ELF-1 (cell line): Measurements from ENCODE around the gene ZNF581.

Source experiments
- DNase-seq: peaks from one replicate; pipeline ENCODE4 v3.0.0-alpha.2; 2016; ENCODE audit warnings: low read depth, low spot score

The ZNF581 gene

DNA sequence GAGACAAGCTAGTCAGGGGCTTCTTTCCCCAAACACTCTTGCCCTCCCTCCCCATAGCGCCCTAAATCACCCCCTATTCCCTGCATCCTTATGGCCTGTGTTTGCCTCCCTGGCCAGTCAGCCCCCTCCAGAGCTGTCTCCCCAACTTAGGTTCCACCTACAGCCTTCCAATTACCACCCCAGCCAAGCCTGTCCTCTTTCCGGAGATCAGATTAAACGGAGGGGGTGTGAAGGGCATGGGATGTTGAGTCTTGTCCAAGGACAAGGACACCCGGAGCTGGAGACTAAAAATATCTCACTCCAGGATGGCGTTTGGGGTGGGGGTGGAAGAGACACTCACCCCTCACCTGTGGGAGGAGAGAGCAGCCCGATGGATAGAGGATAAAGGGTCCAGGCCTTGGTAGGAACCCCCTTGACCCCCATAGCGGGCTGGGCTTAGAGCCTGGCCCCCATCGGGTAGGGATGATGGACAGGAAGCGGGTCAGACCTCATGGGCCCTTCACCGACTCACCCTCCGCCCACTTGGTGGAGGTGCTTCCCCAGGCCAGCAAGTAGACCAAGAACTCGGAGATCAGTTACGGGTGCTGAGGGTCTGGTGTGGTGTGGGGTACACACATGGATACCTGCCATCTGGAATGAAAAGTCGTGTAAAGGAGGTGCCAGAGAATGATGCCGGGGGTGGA lies 32.0 kb upstream of the ZNF581 start:
- DNase-seq: no peak

GRCh38 chr19:55611983-55612645 lies 31.3 kb upstream of the ZNF581 start:
- no peak for DNase-seq

DNA sequence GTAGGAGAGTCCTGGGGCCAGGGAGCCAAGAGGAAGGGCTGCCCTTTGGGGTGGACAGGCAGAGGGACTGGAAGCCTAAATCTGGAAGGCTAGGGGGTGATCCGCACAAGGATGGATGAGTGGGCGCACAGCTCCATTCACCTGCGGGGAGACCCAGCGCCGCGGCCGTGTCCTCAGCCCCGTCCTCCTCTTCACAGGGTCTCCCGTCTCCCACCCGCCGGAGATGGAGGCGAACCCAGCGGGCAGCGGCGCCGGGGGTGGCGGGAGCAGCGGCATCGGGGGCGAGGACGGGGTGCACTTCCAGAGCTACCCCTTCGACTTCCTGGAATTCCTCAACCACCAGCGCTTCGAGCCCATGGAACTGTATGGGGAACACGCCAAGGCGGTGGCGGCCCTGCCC lies 30.1 kb upstream of the ZNF581 start:
- no peak for DNase-seq

GRCh38 chr19:55613930-55614710 lies 29.3 kb upstream of the ZNF581 start:
- no peak for DNase-seq

DNA sequence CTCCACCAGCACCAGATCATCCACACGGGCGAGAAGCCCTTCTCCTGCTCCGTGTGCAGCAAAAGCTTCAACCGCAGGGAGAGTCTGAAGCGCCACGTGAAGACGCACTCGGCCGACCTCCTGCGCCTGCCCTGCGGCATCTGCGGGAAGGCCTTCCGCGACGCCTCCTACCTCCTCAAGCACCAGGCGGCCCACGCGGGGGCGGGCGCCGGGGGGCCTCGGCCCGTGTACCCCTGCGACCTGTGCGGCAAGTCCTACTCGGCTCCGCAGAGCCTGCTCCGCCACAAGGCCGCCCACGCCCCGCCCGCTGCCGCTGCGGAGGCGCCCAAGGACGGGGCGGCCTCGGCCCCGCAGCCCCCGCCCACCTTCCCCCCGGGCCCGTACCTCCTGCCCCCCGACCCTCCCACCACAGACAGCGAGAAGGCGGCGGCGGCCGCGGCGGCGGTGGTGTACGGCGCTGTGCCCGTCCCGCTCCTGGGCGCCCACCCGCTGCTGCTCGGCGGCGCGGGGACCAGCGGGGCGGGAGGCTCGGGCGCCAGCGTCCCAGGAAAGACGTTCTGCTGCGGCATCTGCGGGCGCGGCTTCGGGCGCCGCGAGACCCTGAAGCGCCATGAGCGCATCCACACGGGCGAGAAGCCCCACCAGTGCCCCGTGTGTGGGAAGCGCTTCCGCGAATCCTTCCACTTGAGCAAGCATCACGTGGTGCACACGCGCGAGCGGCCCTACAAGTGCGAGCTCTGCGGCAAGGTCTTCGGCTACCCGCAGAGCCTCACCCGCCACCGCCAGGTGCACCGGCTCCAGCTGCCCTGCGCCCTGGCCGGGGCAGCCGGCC lies 28.5 kb upstream of the ZNF581 start:
- no peak for DNase-seq

- no peak for DNase-seq
Observed at GRCh38 chr19:55615543-55616394, 27.7 kb upstream of the ZNF581 start.

DNA sequence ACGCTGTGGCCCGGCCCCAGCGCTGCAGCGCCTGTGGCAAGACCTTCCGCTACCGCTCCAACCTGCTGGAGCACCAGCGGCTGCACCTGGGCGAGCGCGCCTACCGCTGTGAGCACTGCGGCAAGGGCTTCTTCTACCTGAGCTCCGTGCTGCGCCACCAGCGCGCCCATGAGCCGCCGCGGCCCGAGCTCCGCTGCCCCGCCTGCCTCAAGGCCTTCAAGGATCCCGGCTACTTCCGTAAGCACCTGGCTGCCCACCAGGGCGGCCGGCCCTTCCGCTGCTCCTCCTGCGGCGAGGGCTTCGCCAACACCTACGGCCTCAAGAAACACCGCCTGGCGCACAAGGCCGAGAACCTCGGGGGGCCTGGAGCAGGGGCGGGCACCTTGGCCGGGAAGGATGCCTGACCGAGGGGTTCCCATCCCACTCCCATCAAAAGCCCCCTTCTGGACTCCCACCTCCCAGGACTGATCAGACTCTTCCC lies 27.0 kb upstream of the ZNF581 start:
- DNase-seq: no peak

GRCh38 chr19:55617426-55617825 lies 26.0 kb upstream of the ZNF581 start:
- no peak for DNase-seq

- no peak for DNase-seq
Observed at GRCh38 chr19:55618426-55618825, 25.0 kb upstream of the ZNF581 start.

GRCh38 chr19:55619286-55619685 lies 24.2 kb upstream of the ZNF581 start:
- no peak for DNase-seq

- DNase-seq: no peak
Observed at GRCh38 chr19:55620410-55621204, 22.8 kb upstream of the ZNF581 start.

DNA sequence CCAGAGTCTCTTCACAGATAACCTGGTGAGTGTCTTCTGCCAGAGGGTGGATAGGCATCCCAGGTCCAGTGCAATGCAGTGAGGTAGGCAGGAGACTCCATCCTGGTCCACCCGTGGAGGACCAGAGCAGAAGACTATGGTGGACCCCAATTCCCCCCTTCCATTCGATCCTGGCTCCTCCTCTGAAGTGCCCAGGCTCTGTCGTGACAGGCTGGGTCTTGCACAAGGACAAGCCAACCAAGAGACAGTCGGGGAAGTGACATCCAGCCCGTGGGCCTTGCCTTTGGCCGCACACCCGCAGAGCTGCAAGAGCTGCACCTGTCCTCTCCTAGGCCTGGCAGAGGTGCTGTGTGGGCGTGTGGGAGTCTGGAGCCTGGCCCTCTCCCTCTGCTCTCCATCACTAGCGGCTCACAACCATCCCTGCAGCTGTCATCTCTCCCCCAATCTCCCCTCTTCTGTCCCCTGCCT lies 22.2 kb upstream of the ZNF581 start:
- DNase-seq: no peak

DNA sequence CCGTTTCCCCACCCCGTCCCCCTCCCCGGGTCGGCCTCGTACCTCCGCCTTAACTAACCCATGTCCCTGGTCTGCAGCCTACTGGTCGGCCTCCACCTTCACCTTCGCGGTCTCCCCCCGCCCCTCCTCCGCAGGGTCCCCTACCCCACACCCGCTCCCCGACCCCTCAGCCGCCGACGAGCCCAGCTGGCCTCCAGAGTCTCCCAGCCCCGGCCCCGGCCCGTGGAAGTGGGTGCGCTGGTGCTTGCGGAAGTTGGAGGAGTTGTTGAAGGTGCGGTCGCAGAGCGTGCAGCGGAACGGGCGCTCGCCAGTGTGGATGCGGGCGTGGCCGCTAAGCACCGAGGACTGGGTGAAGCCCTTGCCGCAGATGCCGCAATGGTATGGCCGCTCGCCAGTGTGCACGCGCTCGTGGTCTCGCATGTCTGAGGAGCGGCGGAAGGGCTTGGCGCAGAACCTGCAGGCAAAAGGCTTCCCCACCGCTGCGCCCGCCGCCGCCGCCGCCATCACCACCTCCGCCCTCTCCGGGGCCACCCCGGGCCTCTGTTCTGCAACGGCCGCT lies 21.7 kb upstream of the ZNF581 start:
- DNase-seq: no peak

GRCh38 chr19:55622242-55622969 lies 21.0 kb upstream of the ZNF581 start:
- DNase-seq: no peak

DNA sequence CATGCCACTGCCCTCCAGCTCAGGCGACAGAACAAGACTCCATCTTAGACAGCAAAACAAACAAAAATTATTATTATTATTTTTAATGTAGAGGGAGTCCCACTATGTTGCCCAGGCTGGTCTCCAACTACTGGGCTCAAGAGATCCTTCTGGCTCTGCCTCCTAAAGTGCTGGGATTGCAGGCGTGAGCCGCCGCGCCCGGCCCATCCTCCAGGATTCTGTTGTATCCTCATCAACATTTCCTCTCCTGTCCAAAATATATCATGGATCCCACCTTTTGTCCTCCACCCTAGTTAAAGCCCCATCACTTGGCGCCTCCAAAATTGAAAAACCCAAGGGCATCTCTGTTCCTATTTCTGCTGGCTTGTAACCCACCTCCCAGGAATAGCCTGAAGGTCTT lies 20.3 kb upstream of the ZNF581 start:
- no peak for DNase-seq

DNA sequence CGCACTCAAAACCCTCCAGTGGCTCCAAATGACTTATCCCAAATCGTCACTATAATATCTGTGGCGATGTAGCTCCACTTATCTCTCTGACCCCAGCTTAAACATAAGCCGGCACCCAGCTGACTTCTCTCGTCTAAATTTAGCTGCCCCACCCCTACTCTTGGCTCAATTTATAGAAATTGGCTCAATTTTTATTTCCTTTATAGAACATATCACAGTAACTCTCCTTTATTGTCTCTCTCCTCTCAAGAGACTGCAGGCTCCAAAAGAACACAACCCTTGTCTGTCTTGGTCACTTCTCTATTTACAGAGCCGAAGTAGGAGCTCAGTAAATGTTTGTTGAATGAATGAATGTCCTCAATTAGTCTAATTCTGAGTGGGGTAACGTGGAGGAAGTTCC lies 19.9 kb upstream of the ZNF581 start:
- no peak for DNase-seq

DNA sequence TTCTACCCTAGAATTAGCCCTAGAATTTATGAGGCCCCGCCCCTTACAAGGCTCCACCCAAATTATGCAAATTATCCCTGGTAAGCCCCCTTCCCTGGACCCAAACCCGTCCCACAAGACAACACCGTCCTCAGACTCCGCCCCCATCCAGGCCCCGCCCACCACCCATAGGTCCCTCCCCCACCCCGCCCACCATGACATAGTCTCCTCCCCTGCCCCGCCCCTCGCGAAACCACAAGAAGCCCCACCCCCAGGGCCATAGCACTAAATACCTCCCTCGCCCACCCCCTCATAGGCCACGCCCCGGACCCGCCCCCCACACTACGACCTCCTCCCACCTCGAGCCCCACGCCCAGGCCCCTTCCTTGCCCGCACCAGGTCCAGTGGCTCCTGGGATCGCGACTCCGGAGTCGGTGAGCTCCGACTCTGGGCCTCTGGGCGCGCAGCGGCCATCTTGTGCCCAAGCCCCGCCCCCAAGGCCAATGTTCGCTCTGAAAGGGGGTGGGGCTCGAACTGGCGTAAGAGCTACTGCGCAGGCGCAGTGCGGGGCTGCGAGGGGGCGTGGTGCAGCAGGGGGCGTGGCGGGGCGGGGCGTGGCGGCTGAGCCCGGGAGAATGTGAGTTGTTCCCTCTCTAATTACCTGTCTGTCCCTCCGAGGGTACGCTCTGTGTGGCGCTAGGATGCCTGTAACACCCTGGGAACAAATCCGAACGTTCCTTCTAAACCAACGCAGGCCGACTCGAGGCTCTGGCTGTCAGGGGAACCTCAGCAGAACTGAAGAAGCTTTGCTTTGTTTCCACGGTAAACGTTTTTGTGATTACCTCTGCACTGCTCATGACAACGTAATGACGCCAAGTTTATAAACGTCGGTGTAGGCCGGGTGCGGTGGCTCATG lies 19.1 kb upstream of the ZNF581 start, which contains the start of gene ZNF784:
Gene ZNF784 (minus strand): TSS at position 458 of the 895 bp plus-strand sequence. CDS start 5 bp downstream, at position 453.
- peak; percentile 89 for DNase-seq

DNA sequence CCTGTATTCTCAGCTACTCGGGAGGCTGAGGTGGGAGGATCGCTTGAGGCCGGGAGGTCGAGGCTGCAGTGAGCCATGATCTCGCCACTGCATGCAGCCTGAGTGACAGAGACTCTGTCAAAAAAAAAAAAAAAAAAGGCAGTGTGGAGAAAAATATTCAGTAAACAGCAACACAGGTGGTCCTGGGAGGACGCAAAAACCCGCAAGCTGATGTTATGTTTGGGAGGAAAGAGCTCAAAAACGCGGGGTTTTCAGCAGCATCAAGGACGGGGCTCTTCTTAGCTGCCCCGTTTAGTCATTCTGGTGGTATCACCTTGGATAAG lies 18.5 kb upstream of the ZNF581 start:
- no peak for DNase-seq
